GOT3 (cell line): Measurements from ENCODE around the gene PRPF19.

ENCODE experiments used
- DNase-seq: peaks from one replicate; lab custom pipeline; 2025; ENCODE audit warnings: mixed read lengths; lab: John Stamatoyannopoulos, UW

Gene PRPF19

DNA sequence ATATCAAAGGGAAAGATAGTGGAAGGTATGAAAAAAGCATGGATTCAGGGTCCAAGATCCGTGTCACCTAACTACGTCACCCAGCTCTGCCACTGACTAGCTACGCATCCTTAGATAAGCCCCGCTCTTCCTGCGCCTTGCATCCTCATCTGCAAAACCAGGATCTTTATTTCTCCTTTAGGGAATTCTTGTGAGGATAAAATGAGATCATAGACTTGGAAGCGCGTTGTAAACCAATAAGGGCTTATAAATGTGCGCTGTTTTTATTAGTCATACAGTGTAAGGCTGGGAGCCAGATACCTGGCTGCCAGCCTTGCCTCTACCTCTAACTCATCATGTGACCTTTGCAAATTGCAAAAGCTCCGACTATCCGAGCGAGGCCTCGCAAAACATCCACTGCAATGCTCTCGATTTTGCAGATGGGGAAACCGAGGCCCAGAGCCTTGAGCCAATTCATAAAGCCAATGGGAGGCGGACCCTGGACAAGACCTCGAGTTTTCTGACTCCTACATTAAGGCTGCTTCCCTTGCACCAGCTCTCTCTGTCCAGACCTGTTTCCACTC, 753 bp downstream of the PRPF19 start:
- no peak for DNase-seq

DNA sequence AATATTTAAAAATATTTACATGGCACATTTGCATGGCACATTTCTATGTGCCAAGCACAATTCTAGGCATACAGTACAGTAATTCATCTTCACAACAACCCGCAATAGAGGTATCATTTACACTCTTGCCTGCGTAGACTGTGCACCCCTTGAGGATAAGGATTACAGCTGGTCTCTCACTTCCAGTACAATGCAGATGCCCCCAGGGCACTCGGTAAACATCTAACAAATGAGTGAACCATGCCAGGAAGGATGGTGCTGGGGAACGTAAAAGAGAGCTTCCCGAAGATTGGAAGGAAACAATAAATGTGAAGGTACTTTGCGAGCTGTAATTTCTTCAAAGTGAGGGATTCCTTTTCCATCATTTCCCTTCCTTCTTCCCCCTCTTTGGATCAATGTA, 1.3 kb downstream of the PRPF19 start:
- DNase-seq = no peak

DNA sequence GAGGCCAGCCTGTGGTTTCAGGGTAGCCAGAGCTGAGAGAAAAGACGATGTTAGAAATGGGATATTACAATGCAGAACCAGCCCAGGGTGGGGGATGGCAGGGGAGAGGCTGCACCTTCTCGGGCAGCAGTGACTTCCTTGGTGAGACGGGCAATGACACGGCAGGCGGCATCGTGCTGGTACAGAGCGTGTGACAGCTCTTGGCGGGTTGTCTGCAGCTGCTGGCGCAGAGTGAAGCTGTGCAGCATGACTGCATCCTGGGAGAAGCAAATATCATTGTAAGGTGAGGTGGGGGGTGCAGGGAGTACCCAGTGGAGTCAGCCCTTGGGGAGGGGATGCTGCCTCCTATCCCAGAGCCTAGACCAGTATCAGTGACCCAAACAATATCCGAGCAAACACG, 3.8 kb downstream of the PRPF19 start:
- no peak for DNase-seq

DNA sequence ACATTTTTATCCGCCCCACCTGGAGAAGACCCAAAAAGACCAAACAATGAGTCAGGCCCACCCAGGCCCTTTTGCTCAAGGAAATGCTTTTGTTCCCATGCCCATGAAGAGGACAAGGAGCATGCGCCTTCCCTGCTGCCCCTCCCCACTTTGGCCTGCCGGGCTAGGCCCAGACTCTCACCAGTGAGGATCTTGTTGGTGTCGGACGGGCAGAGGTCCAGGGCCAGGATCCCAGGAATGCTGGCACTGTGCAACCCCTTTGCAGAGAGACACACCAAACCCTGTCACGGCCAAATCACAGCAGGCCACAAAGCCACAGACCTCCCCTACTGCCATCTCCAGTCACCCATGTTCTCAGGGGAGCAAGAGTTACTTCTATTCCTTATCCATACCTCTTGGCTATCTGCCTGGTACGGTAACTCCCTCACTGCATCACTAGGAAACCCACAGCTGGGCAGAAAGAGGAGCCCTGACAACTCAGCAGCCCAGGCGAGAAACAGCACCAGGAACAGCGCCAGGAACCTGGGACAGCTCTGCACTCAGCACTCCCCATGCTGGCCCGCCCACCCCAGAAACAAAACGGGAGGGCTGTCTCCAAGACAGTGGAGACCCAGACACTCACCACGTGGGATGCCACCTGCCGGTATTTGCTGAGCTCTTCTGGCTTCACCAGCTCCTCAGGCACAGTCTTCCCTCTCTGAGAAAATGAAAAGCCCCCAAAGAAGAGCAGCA, 5.5 kb downstream of the PRPF19 start:
- no peak for DNase-seq

DNA sequence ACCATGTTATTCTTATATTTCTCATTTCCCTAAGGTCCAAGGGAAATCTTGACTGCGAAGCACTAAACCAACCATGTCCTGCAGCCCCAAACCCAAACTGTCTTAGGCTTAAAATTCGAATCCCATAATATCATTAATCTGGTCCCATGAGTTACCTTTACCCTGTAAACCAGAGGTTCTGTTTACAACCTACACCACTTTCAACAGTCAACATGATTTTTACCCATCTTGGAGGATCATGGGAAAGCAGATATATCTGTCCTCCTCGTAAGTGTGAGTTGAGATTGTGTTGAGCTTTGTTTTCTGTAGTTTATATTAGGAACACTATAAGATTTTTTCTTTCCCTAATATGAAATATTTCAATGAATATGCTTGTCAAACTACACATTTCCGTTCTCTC, 6.4 kb downstream of the PRPF19 start:
- no peak for DNase-seq

DNA sequence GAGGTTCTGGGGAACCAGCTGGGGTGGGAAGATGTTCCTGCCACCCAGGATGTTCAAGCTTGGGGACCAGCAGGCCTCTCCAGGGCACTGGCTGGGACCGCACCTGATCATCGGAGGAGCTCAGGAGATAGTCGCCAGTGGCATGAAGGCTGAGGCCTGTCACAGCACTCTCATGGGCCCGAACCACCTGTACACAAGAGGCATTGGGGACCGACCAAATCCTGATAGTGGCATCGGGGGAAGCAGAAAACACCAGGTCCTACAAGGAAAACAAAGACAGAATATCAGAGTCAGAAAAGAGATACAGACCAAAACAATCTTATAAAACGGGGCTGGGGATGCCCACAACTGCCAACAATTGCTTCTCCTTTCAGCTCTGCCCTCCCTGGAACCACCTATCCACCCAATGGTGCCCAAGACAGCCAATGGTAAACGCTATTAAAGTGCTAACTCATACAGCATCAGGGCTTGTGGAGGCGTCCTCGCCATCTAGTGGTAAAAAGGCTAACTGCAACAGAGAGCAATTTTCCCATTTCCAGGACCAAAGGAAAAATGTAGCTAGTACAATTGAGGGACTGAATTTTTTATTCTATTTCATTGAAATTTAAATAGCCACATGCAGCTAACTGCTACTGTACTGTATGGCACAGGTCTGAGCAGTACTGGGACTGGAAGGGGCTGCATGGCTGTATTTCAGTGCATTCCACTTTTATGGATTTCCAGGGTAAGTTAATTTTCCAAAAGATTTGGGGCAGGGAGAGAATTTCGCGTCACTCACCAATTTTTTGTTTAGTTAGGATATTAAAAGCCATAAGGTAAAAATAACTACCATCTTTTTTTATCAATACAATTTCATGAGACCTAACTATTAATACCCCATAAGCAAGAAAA, 7.1 kb downstream of the PRPF19 start:
- no peak for DNase-seq

DNA sequence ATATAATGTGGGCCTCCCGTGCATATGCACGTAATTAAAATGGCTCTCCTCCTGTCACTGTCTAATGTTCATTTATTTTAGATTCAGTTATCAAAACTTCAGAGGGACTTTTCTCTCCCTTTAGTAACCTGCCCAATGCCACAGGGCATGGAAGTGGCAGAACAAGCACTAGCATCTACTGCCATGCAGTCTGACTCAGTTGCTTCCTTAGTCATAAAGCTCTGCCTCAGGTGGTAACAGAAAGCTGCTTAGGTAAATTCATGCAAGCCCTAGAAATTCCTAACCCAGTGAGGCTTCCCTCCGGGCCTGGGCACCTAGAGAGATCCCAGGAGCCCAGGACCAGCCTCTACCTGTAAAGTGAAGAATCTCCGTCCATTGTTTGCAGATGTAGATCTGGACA, 8.9 kb downstream of the PRPF19 start:
- DNase-seq = no peak

DNA sequence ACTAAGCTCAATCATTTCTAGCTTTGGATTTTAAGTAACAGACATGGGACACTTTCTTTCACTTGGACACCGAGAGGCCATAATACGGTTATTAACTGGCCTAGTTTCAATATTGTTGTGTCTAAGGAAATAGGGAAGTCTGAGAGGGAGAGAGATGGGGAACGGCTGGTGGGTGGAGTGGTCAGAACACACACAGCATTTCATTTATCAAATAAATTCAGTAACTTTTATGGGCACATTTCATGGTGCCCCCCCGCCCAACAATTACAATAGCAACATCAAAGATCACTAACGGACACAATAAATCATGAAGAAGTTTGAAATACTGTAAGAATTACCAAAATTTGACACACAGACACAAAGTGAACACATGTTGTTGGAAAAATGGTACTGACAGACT, 10.7 kb downstream of the PRPF19 start:
- DNase-seq = no peak

DNA sequence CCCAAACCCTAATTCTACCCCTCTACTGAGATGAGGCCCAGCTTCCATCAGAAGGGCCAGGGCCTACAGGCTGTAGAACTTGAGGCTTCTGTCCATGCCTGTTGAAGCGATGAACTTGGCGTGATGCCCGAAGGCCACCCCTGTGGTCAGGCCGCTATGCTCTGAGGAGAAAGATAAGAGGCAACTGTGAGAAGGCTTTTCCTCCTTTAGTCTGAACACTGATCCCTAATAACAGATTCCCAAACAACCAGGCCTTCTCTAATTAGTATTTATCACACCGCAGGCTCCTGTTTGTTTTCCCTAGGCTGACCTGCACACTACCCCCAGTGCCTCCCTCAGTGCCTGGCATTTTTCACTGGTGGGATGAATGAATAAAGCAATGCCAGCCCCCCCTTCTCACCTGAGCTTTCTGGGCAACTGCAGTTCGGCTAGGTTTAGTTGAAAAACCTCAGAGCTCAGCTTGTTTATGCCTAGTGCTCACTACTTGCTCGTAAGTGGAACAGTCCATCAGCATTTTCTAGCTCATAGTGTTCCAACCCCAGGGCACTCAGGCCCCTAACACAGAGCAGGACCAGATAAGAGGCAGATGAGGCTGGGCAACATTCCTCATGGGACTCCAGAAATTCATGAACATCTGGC, 15.2 kb downstream of the PRPF19 start:
- DNase-seq = no peak

DNA sequence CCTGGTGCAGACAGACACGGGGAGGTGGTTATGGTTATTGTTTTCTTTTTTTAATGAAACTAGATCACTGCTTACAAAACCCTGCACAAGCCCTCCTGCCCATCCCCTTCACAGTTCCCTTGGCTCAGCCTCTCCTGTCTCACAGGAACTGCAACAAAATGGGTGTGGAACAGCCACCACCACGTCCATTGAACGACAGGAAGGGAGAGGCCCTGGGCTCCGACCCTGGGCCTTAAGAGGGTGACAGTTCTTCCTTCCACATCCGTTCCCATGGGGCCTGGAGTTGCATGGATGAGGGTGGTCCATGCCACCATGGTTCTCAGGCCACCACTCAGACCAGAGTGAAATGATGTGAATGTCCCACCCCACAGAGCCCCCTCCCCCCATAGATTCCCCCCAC, 15.7 kb downstream of the PRPF19 start:
- DNase-seq = no peak

DNA sequence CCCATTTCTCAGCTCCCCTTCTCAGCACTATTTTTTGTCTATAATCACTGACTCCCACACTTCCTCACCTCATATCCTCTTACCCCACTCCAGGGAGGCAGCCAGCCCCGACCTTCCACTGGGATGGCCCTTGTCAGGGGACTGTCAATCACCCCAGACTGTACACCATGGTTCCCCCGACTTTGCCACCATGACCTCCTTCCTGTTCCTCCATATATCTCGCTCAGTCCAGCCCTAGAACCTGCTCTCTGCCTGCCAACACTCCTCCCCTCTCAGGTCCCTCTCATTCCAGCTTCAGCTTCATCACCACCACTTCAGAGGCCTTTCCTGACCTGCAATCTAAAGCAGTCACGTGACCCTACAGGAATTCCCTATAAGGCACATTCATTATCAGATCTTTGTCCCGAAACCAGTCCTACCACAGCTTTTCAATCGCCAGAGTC, 16.5 kb downstream of the PRPF19 start:
- no peak for DNase-seq

DNA sequence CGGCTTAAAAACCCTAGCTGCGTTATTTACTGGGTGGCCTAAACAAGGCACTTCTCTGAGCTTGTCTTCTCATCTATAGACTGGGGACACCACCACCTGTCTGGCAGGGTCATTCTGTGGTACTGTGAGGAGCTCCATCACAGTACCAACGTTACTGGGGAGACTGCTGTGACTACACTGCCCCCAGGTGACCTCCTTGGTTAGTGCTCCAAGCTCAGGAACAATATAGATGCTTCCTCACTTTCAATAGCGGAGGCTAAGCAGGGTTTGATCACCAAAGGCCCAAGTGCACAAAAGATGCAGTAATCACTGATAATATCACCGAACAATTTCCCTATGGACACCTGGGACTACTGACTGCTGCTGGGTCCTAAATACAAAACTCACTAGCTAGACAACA, 18.8 kb downstream of the PRPF19 start:
- DNase-seq = no peak

DNA sequence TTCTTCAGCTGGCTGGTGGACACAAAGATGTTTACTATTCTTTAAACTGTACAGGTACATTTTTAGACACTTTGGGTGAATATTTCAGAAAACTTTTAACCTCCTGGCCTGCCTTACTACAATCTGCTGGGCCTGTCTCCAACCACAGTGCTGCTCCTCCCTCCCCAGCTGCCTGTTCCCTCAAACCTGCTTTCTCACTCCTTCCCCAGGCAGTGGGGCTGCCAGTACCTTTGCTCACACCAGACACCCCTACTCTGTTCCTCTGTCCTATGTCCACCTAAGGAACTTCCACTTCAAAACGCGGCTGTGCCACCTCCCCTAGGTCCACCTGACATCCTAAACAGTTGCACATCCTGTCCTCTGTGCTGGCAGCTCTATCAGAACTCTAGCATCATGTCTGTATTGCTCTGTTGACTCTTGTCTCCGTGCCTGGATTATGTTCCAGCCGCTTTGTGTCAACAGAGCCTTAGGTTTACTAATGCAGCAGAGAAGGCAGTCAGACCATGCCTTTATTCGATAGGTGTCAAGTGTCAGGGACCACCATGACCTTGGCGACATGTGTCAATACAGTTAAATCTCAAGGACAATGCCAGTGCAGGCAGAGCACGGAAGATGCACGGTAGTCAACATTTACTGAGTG, 25.6 kb downstream of the PRPF19 start:
- DNase-seq = no peak

DNA sequence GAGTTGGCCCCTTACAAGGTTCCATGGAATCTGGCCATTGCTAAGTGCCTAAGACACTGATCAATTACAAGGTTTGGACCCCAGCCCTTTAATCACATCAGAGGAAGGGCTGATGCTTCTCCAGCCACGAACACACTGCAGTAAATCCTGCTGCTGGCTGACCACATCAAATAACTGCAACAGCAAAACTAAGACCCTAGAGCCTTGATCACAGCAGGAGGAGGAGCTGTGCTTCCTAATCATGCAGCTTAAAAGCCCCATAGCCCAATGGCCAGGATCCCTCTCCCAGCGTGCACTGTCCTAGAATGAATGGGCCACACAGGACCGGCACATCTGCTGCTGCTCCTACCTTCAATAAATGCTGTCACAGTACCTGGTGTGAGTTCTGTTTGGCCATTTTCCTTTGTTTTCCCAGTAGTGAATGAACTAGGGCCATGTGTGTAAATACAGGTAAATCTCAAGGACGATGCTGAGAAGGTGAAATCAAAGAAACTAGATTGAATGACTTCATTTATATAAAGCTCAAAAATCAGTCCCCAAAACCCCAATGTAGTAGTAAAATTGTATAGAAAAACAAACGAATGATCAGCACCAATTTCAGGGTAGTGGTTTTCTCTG, 26.3 kb downstream of the PRPF19 start:
- DNase-seq = no peak

DNA sequence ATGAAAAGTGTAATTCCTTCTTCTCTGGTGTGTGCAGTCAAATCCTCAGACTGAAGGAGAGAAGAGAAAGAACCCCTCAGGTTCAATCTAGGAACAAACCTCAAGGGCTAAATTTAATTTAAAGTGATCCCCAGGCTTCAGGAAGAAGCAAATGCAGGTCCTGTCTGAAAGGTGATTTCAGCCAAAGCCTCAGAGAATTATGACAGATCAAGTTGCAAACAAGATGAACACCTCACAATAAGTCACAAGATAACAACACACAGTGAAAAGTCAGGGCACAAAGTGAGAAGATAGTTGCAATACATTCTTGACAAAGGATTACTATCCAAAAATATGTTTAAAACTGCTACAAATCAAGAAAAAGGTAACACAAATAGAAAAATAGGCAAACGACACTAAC, 27.3 kb downstream of the PRPF19 start:
- no peak for DNase-seq

DNA sequence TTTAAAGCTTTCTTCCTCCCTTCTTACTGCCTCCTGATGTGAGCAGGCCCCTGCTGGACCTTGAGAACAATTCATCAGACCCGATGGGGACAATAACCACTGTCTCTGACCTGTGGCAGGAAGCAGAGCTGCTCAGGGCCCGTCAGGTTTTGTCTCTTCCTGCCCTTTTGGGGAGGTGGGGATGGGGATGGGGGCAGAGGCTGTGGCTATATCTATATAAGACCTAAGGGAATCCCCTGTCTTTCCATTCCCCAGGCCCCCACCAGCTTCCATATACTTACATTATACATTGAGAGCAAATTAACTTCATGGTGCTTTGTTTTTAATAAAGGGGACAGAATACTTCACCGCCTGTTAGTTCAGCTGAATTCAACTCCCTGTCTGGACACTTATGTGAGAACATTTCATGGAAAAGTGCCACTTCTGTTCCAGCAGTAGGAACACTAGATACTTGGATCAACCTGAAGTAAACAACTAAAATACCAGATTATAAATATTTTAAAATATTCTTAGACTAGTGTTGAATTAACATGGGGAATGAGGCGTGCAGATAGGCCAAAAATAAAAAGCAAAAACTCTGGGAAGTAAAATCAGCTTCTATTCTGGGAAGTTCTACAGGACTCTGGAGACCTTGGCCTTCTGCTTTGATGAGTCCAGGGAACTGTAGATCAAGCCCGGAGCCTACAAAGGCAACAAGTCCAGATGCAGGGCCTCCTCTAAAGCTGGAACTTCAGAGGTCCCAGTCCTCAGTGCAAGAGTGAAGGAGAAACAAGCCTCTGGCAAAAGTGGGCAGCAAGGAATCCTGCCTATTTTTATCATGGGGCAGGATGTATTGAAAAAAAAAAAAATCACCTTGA, 27.9 kb downstream of the PRPF19 start:
- no peak for DNase-seq

DNA sequence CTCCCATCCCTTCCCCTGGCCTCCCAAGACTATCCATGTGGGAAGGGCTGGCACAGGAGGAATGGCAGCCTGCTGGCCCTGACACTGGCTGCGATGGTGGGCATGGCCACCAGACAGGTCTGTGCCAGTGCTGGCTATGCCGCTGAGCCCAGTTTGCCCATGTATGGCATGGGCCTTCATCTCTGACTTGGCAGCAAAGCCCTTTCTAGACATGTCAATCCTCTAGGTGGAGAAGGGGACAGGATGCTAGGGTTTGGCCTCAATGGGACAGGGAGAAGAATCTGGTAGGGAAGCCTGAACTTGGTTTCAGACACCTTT, 30.3 kb downstream of the PRPF19 start:
- DNase-seq = no peak

DNA sequence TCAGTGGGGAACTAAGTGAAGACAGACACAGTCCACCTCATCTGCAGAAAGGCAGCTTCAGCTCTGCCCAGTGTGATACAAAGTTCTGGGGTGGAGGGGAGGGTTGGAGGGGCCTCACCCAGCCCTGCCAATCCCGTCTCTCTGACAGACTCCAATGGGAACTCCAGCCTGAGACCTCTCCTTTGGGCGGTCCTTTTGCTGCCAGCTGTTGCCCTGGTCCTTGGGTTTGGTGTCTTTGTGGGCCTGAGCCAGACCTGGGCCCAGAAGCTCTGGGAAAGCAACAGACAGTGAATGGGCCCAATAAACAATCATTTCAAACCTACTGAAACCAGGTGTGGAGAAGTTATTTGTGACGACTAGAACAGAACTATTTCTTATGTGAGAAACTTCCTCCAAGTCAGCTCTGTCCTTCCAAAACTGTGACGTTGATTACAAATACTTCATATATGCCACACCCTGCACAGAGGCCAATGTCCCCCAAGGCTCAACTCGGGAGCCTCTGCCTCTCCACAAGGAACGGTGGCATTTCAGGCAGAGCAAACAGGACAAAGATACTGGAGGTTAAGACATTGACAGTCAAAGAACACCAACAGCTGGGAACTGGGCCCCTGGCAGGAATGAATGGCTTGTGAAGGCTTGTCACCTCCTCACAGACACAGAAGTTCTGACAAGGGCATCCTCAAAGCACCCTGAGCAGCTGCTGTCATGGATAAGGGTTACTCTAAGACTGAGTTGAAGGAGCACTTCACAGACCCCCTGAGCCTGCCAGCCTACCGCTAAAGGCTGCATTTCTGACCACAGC, 30.8 kb downstream of the PRPF19 start:
- no peak for DNase-seq

DNA sequence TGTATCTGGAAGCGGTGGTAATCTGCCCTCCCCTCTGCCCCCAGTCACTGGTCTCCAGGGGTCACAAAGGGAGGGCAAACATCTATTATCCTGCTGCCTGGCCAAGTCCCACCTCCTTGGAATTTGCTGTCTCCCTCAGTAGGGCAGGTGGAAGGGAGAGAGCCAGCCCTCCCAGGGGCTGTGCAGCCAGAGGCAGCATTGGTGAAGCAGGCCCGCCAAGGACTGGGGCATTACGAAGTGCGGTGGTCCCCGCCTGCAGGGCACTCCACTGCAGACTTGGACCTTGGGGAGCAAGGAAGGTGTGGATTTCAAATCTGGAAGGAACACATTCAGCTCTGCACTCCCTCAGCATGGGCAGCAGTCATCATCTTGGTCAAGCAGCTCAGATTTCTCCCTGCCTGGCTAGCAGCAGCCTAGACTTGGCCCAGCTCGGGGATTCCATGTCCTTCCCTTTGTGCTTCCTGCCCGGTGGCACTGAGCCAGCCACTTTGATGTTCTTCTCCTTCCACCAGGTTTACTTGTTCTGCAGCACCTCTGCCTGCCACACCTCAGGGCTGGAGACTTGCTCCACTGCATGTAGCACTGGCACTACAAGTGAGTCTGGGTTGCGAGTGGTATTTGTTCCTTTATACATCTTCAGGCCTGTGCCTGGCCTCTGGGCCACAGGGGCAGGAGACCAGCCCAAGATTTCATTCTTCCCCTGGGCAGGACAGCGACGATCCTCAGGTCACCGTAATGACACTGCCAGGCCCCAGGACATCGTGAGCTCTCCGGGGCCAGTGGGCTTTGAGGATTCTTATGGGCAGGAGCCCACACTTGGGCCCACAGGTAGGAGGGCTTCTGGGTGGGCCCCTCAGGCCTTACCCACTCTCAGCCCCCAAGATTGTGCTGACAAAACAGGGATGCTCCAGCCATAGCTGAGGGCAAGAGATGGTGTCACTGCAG, 31.7 kb downstream of the PRPF19 start:
- DNase-seq = no peak
